Fibroblast of upper back skin (primary cell): Measurements from ENCODE around the gene RBM26.
"Not testable (repeated sequence)": the region's sequence is repeated elsewhere in the genome, so short reads cannot be mapped to it uniquely, and the experiment has no call there.

Experiments
- DNase-seq: peaks from one replicate; pipeline ENCODE4 v3.0.0-alpha.2; 2013

Gene RBM26

GRCh38 chr13:79314652-79315051, 91.4 kb downstream of the RBM26 start:
- no peak for DNase-seq

- no peak for DNase-seq
Observed at GRCh38 chr13:79312340-79312855, 93.7 kb downstream of the RBM26 start.

DNA sequence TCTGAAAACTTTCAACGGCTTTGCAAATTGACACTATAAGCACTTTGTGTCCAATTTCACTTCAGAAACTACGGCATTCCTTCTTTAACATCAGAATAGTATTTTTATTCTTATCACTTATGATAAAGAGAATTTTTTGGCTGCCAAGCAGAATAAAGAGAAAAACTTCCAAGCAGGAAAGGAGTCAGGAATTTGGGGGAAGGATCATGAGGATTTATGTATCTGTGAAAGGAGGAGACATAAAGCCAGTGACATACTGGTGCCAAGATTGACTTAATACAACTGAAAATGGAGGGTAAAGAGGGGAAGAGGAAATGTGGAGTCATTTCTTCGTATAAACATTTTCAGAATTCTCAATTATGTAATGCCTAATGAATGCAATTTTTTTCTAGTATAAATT, 94.7 kb downstream of the RBM26 start:
- DNase-seq = peak; percentile 6

- no peak for DNase-seq
Observed at GRCh38 chr13:79309690-79310089, 96.4 kb downstream of the RBM26 start.

GRCh38 chr13:79307866-79308298, 98.2 kb downstream of the RBM26 start:
- DNase-seq = peak; percentile 7

GRCh38 chr13:79307433-79307861, 98.6 kb downstream of the RBM26 start:
- DNase-seq = no peak

GRCh38 chr13:79306650-79307049, 99.4 kb downstream of the RBM26 start:
- DNase-seq = no peak

DNA sequence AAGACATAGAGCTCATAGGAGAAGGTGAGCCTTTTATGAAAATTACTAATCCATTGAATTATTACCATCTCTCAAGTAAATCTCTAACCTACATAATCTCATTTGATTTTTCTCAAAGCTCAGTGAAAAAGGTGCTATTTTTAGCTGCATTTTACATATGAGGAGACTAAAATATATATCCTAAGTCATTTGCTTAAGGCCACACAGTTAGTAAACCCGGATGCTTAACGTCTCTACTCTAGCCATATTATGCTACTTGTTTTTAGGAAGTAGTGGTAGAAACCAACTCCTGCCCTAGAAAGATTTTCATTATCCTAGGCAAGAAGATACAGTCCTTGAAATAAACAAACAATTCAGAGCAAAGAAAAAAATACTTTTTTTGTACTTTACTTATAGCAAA, 108.9 kb downstream of the RBM26 start:
- DNase-seq = no peak

DNA sequence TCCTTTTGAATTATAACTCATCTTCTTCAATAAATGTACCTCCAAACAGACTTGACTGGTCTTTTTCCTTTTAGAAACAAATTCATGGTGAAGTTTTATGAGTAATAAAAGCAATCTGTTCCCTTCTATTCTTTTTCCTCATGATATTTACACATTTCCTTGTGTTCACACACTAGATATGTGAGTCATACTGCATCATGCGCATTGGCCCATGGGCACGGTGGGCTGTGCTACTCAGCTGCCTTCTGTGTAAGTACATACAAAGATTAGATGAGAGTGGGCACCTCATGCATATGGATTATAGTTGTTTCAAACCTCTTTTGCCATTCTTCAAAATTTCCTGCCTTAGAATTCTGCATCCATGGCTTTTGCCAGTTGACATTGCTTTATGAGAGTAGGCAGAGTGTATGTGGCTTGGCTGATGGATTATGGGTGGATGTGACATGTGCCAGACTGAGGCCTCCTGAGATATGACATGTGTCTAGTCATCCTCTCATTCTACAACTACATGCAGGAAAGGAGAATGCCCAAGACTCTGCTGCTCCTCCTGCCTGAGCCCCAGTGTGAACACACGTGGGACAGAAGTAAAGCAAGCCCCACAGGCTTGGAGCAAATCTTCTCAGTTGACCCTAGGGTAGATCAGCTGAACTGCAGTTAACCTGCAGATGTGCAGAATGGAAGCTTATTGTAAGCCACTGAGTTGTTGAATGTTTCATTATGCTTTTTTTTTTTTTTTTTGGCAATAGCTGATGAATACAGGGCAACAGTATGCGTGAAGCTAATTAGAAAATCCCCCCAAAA, 109.9 kb downstream of the RBM26 start:
- no peak for DNase-seq

DNA sequence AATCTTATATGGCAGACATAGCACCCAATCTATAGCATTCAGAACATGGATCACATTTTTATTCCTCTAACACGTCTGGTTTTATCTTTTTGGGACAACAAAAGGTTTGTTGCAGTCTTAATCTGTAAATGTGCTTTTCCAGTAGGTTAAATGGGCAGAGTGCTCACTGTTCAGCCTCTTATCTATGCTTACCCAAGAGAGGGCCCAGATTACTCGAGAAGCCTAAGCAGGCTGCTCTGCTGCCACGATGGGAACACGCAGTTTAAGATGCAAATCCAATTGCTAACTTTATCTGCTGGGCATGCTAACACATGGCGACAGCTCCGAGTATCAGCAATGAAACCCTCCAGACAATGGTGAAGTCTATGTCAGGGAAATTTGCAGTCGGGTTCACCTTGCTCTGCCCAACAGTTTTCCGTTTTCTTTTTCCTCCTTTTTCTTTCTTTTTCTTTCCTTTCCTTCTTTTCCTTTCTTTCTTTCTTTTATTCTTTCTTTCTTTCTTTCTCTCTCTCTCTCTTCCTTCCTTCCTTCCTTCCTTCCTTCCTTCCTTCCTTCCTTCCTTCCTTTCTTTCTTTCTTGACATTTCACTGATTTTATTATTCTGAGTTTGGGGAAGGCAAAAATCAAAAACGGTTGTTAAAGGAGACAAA, 115.3 kb downstream of the RBM26 start:
- DNase-seq = no peak

GRCh38 chr13:79289571-79289970, 116.5 kb downstream of the RBM26 start:
- no peak for DNase-seq

GRCh38 chr13:79287939-79288795, 117.9 kb downstream of the RBM26 start:
- no peak for DNase-seq

- DNase-seq = no peak
Observed at GRCh38 chr13:79285159-79285558, 120.9 kb downstream of the RBM26 start.

- no peak for DNase-seq
Observed at GRCh38 chr13:79283742-79284141, 122.3 kb downstream of the RBM26 start.

GRCh38 chr13:79282976-79283375, 123.1 kb downstream of the RBM26 start:
- DNase-seq = no peak

- no peak for DNase-seq
Observed at GRCh38 chr13:79282508-79282907, 123.5 kb downstream of the RBM26 start.

GRCh38 chr13:79281339-79281747, 124.7 kb downstream of the RBM26 start:
- DNase-seq = no peak

GRCh38 chr13:79279735-79280134, 126.3 kb downstream of the RBM26 start:
- not testable (repeated sequence) for DNase-seq

- no peak for DNase-seq
Observed at GRCh38 chr13:79273045-79273444, 133.0 kb downstream of the RBM26 start.

GRCh38 chr13:79271616-79272015, 134.4 kb downstream of the RBM26 start:
- no peak for DNase-seq

DNA sequence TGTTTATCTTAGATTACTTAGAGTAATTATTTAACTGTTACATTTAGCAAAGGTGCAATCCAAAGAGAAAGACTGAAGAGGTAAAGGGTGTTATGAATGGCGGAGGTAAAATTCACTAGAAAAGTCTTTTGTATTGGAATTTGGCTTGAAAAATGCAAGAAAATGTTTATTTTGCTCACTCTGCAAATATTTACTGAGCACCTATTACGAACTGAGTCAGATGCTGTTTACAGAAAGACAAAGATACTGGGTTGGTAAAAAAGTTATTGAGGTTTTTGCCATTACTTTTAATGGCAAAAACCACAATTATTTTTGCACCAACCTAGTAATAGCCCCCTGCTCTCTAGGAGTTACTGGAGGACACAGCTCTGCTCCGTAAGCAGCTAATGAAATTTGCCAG, 135.2 kb downstream of the RBM26 start:
- DNase-seq = no peak
